ENCODE measurements around the gene SLC25A33.

The SLC25A33 gene

DNA sequence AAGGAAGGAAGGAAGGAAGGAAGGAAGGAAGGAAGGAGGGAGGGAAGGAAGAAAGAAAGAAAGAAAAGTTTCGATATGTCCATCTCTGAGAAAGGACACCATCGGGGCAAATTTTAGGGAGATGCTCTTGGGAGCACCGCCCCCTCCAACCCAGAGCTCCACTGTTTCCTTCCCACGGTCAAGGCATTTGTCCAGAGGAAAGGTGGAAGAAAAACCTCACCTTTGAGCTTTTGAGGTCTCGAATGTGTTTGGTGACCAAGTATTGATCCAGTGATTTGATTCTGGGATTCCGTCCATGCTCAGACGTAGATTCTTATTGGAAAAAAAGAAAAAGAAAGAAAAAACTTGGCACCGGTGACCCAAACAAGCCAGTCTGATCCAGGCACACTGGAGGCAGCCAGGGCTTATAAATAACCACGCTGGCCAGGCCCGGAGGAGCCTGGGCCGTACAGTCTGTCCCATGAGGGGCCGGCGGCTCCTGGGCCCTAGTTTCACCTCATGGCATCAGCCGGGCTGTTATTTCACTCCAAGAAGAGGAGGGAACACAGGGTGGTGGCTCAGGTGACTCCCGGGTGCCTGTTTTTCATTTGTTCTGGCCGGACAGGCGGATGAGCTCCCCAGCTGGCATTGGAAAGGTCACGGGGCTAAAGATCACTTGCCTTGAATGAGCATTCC lies 36.1 kb upstream of the SLC25A33 start:
- Histone ChIP-seq H3K4me3 (ENCODE audit: low read depth in 1 of 2, low read length in 2 of 2) (no peak overlapping the region), H3K9ac (ENCODE audit: low read depth, low read length) (no peak overlapping the region), H4K20me1 (ENCODE audit: insufficient read depth, low read length) (no peaks in the 10 kb centered on the region), H3K79me2 (ENCODE audit: insufficient read depth, low read length) (no peaks in the 10 kb centered on the region), H3K27ac (ENCODE audit: low read length) (no peak overlapping the region), H3K4me1 (ENCODE audit: insufficient read depth, low read length) (no peaks in the 10 kb centered on the region), H2AFZ (ENCODE audit: low read depth, low read length) (no peak overlapping the region), H3K9me3 (ENCODE audit: insufficient read depth, low read length, severe bottlenecking) (no peaks in the 10 kb centered on the region), H3K36me3 (ENCODE audit: insufficient read depth, low read length) (no peaks in the 10 kb centered on the region), H3K27me3 (ENCODE audit: insufficient read depth, low read length, poor library complexity) (no peaks in the 10 kb centered on the region), H3K4me2 (ENCODE audit: insufficient read depth, low read length) (no peak overlapping the region)
- ATAC-seq (ENCODE audit: insufficient read depth, low read depth) (no peak), DNase-seq (no peak)
- TF ChIP-seq EZH2 (IDR thresholded peaks at IDR 0.05; ENCODE audit: borderline replicate concordance, low read depth, low read length, severe bottlenecking) (no peak), CTCF (IDR thresholded peaks at IDR 0.05; ENCODE audit: borderline replicate concordance, extremely low read depth, low read length, poor library complexity, severe bottlenecking) (no peak)

DNA sequence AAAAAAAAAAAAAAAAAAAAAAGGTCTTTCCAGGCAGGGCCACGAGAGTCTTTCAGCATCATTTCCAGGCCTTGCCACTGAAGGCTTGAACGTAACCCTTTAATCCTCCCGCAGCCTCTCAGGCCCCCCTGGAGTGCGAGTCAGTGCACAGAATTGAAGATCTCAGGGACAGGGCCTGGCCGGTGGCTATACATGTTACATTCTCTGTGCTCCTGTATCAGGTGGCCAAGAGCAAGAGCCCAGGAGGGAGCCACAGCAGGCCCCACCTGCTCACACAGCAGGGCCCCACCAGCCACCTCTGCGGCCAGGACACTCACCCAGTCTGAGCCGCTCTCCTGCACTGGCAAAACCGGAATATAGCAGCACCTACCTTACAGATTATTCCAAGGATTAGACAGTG lies 34.1 kb upstream of the SLC25A33 start:
- no peaks in the 10 kb centered on the region for H3K79me2 ChIP-seq (ENCODE audit: insufficient read depth, low read length)
- no peak overlapping the region for H3K27ac ChIP-seq (ENCODE audit: low read length)
- no peaks in the 10 kb centered on the region for H4K20me1 ChIP-seq (ENCODE audit: insufficient read depth, low read length)
- no peak for DNase-seq
- no peaks in the 10 kb centered on the region for H3K4me1 ChIP-seq (ENCODE audit: insufficient read depth, low read length)
- no peak for ATAC-seq (ENCODE audit: insufficient read depth, low read depth)
- no peaks in the 10 kb centered on the region for H3K27me3 ChIP-seq (ENCODE audit: insufficient read depth, low read length, poor library complexity)
- no peak overlapping the region for H3K9ac ChIP-seq (ENCODE audit: low read depth, low read length)
- no peak overlapping the region for H2AFZ ChIP-seq (ENCODE audit: low read depth, low read length)
- H3K9me3 ChIP-seq (ENCODE audit: insufficient read depth, low read length, severe bottlenecking): no peaks in the 10 kb centered on the region
- no peak overlapping the region for H3K4me2 ChIP-seq (ENCODE audit: insufficient read depth, low read length)
- H3K36me3 ChIP-seq (ENCODE audit: insufficient read depth, low read length): no peaks in the 10 kb centered on the region
- H3K4me3 ChIP-seq (ENCODE audit: low read depth in 1 of 2, low read length in 2 of 2): no peak overlapping the region
- no peak for TF ChIP-seq CTCF (IDR thresholded peaks at IDR 0.05; ENCODE audit: borderline replicate concordance, extremely low read depth, low read length, poor library complexity, severe bottlenecking)
- no peak for TF ChIP-seq EZH2 (IDR thresholded peaks at IDR 0.05; ENCODE audit: borderline replicate concordance, low read depth, low read length, severe bottlenecking)

DNA sequence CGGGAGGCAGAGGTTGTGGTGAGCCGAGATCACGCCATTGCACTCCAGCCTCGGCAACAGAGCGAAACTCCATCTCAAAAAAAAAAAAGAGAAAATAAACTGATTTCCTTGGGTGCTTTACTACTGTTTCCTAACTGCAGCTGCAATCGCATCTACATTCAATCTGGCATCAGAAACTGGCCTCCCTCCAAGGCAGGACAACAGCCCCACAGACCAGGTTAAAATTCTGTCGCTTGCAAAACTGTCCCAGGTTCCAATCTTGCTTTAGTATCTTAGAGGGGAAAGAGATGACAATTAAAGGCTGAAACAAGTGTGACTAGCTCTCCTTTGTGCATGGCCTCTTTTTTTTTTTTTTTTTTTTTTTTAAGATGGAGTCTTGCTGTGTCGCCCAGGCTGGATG lies 32.4 kb upstream of the SLC25A33 start:
- Histone ChIP-seq H4K20me1 (ENCODE audit: insufficient read depth, low read length) (no peaks in the 10 kb centered on the region), H3K79me2 (ENCODE audit: insufficient read depth, low read length) (no peaks in the 10 kb centered on the region), H3K27me3 (ENCODE audit: insufficient read depth, low read length, poor library complexity) (no peaks in the 10 kb centered on the region), H3K9ac (ENCODE audit: low read depth, low read length) (no peak overlapping the region), H3K4me1 (ENCODE audit: insufficient read depth, low read length) (no peaks in the 10 kb centered on the region), H3K27ac (ENCODE audit: low read length) (no peak overlapping the region), H3K9me3 (ENCODE audit: insufficient read depth, low read length, severe bottlenecking) (no peaks in the 10 kb centered on the region), H3K4me3 (ENCODE audit: low read depth in 1 of 2, low read length in 2 of 2) (no peak overlapping the region), H3K36me3 (ENCODE audit: insufficient read depth, low read length) (no peaks in the 10 kb centered on the region), H3K4me2 (ENCODE audit: insufficient read depth, low read length) (no peak overlapping the region), H2AFZ (ENCODE audit: low read depth, low read length) (no peak overlapping the region)
- ATAC-seq (ENCODE audit: insufficient read depth, low read depth) (no peak), DNase-seq (no peak)
- no peak for TF ChIP-seq EZH2 (IDR thresholded peaks at IDR 0.05; ENCODE audit: borderline replicate concordance, low read depth, low read length, severe bottlenecking)
- no peak for TF ChIP-seq CTCF (IDR thresholded peaks at IDR 0.05; ENCODE audit: borderline replicate concordance, extremely low read depth, low read length, poor library complexity, severe bottlenecking)

Measured in DND-41 (cell line).